GM23338 (cell line): ENCODE measurements around the gene NFYA. TPM values are rescaled to one million over a fixed set of nuclear protein-coding genes. Genes with fewer than 3 reads are reported as not detected.

Source experiments
- ATAC-seq: fragments of 200-7000 bp; cut with Tn5 transposase; 3 replicates; pipeline ENCODE4 v1.9.1; 2020
- DNase-seq: peaks from one replicate; pipeline ENCODE4 v3.0.0-alpha.2; 2015; ENCODE audit warnings: low spot score
- H2AFZ ChIP-seq: fragments of 200-600 bp; sonication (generic); 2 replicates; pipeline ENCODE4 v1.8.0; 2016; ENCODE audit warnings: antibody characterized with exemption, mild to moderate bottlenecking, moderate library complexity
- H3F3A ChIP-seq: fragments of 200-600 bp; sonication (generic); replicated peaks from 2 replicates; pipeline ENCODE4 v1.8.0; 2017; ENCODE audit warnings: antibody characterized with exemption, mixed run types, low read depth
- H3K27ac ChIP-seq: fragments of 200-600 bp; sonication (generic); 2 replicates; pipeline ENCODE4 v1.6.1; 2016; ENCODE audit warnings: low read depth
- H3K27me3 ChIP-seq: fragments of 200-600 bp; sonication (generic); 2 replicates; pipeline ENCODE4 v1.8.0; 2016; ENCODE audit warnings: mild to moderate bottlenecking, mixed run types, moderate library complexity; ENCODE audit not compliant: insufficient read depth
- H3K36me3 ChIP-seq: fragments of 200-600 bp; sonication (generic); 2 replicates; pipeline ENCODE4 v1.8.0; 2016; ENCODE audit warnings: mild to moderate bottlenecking; ENCODE audit not compliant: insufficient read depth
- H3K4me1 ChIP-seq: fragments of 200-600 bp; sonication (generic); 2 replicates; pipeline ENCODE4 v1.8.0; 2016; ENCODE audit warnings: mild to moderate bottlenecking, moderate library complexity; ENCODE audit not compliant: insufficient read depth
- H3K4me2 ChIP-seq: fragments of 200-600 bp; sonication (generic); 2 replicates; pipeline ENCODE4 v1.7.1; 2017; ENCODE audit warnings: mixed run types
- H3K4me3 ChIP-seq: fragments of 200-600 bp; sonication (generic); 2 replicates; pipeline ENCODE4 v1.6.1; 2016; ENCODE audit warnings: mixed run types
- H3K79me2 ChIP-seq: fragments of 200-600 bp; sonication (generic); replicated peaks from 2 replicates; pipeline ENCODE4 v1.8.0; 2017; ENCODE audit warnings: mild to moderate bottlenecking; ENCODE audit not compliant: insufficient read depth
- H3K9me2 ChIP-seq: fragments of 200-600 bp; sonication (generic); 2 replicates; pipeline ENCODE4 v1.8.0; 2017; ENCODE audit not compliant: insufficient read depth
- H4K20me1 ChIP-seq: fragments of 200-600 bp; sonication (generic); replicated peaks from 2 replicates; pipeline ENCODE4 v1.8.0; 2017; ENCODE audit warnings: mild to moderate bottlenecking; ENCODE audit not compliant: insufficient read depth
- H3K27ac Mint-ChIP-seq: 2 replicates; pipeline ENCODE4 v1.8.0; 2020; ENCODE audit warnings: inconsistent platforms, mild to moderate bottlenecking, moderate library complexity, mixed read lengths
- H3K27me3 Mint-ChIP-seq: 3 replicates; pipeline ENCODE4 v1.8.0; 2022; ENCODE audit warnings: low read depth, mild to moderate bottlenecking, moderate library complexity, mixed read lengths, inconsistent platforms; ENCODE audit not compliant: insufficient read depth, poor library complexity
- H3K36me3 Mint-ChIP-seq: 3 replicates; pipeline ENCODE4 v1.8.0; 2021; ENCODE audit warnings: low read depth, mild to moderate bottlenecking, inconsistent platforms, moderate library complexity, mixed read lengths
- H3K4me1 Mint-ChIP-seq: 3 replicates; pipeline ENCODE4 v1.8.0; 2020; ENCODE audit warnings: mild to moderate bottlenecking, inconsistent platforms, mixed read lengths
- H3K4me3 Mint-ChIP-seq: 3 replicates; pipeline ENCODE4 v1.8.0; 2021; ENCODE audit warnings: moderate library complexity, mild to moderate bottlenecking, inconsistent platforms, mixed read lengths
- H3K9me3 Mint-ChIP-seq: 3 replicates; pipeline ENCODE4 v1.8.0; 2020; ENCODE audit warnings: moderate library complexity, mild to moderate bottlenecking, inconsistent platforms, mixed read lengths
- EZH2 ChIP-seq: fragments of 200-600 bp; sonication (generic); IDR thresholded peaks from one replicate; pipeline ENCODE4 v1.8.0; 2017; ENCODE audit warnings: antibody characterized with exemption, mild to moderate bottlenecking, low read depth; ENCODE audit not compliant: unreplicated experiment
- EZH2phosphoT487 ChIP-seq: fragments of 200-600 bp; sonication (generic); IDR thresholded peaks from one replicate; pipeline ENCODE4 v1.8.1; 2018; ENCODE audit warnings: antibody characterized with exemption; ENCODE audit not compliant: unreplicated experiment
- JUNB ChIP-seq: IDR thresholded peaks from one replicate; pipeline ENCODE4 v1.6.1; 2016; ENCODE audit warnings: antibody characterized with exemption; ENCODE audit not compliant: unreplicated experiment
- NANOG ChIP-seq: IDR thresholded peaks from 2 replicates; pipeline ENCODE4 v1.6.1; 2016; ENCODE audit warnings: antibody characterized with exemption, borderline replicate concordance
- POLR2AphosphoS5 ChIP-seq: IDR thresholded peaks from 2 replicates; pipeline ENCODE4 v1.6.1; 2016; ENCODE audit warnings: antibody characterized with exemption, low read depth
- STAT1 ChIP-seq: IDR thresholded peaks from one replicate; pipeline ENCODE4 v1.6.1; 2016; ENCODE audit warnings: antibody characterized with exemption; ENCODE audit not compliant: unreplicated experiment
- polyA plus RNA-seq: library from polyadenylated mRNA; unstranded; fragments of >200 nt; fragmentation: Nextera tagmentation; extraction: Ambion mirVana; gene quantifications from 2 replicates; pipeline ENCODE4 v1.2.1, GENCODE V29; 2016
- total RNA-seq: library from RNA; depleted of rRNA; stranded (reverse); fragments of >200 nt; shearing (Covaris generic); gene quantifications from 2 replicates; pipeline ENCODE4 v1.2.3, GENCODE V29; 2014
- TF ChIP-seq, protein P1 (sequence below), 2 experiments: fragments of 200-600 bp in 1 of 2; sonication (generic) in 1 of 2; conservative IDR thresholded peaks; 2 replicates each; pipeline versions ENCODE4 v1.5.1 to v1.6.1; 2016 to 2017; ENCODE audit warnings: antibody characterized with exemption in 2 of 2, low read depth in 2 of 2, mild to moderate bottlenecking in 2 of 2, moderate library complexity in 1 of 2
- TF ChIP-seq, protein P2 (sequence below): IDR thresholded peaks from 2 replicates; pipeline ENCODE4 v1.6.1; 2016; ENCODE audit warnings: antibody characterized with exemption
- TF ChIP-seq, protein P3 (sequence below): IDR thresholded peaks from one replicate; pipeline ENCODE4 v1.6.1; 2018; ENCODE audit warnings: antibody characterized with exemption; ENCODE audit not compliant: unreplicated experiment
- TF ChIP-seq, protein P4 (sequence below): fragments of 250-450 bp; sonication (Bioruptor Pico); IDR thresholded peaks from 2 replicates; pipeline ENCODE4 v1.5.0; 2020; ENCODE audit warnings: mild to moderate bottlenecking, moderate library complexity

Gene NFYA
- total and polyA plus RNA-seq, 2 experiments from 2014 or later: 10.8 to 39.1 TPM

DNA sequence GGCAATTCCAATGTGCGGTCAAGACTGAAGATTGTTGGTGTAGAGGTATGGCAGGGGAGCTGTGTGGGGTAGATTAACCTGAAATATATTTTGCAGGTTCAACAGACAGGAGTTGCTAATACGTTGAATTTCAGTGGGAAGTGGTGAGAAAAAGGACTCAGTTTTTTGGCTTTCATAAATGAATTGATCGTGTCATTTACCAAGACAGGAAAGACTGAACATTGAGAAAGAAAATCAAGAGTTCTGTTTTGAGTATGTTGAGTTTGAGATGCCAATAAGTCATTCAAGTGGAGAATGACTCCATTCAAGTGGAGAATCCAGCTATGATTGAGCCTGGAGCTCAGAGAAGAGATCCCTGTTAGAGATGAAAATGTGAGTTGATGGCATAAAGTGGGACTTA is 31.1 kb downstream of the NFYA start (continued):
- TF ChIP-seq, protein P1, sequence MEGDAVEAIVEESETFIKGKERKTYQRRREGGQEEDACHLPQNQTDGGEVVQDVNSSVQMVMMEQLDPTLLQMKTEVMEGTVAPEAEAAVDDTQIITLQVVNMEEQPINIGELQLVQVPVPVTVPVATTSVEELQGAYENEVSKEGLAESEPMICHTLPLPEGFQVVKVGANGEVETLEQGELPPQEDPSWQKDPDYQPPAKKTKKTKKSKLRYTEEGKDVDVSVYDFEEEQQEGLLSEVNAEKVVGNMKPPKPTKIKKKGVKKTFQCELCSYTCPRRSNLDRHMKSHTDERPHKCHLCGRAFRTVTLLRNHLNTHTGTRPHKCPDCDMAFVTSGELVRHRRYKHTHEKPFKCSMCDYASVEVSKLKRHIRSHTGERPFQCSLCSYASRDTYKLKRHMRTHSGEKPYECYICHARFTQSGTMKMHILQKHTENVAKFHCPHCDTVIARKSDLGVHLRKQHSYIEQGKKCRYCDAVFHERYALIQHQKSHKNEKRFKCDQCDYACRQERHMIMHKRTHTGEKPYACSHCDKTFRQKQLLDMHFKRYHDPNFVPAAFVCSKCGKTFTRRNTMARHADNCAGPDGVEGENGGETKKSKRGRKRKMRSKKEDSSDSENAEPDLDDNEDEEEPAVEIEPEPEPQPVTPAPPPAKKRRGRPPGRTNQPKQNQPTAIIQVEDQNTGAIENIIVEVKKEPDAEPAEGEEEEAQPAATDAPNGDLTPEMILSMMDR (conservative IDR thresholded peaks at IDR 0.05; ENCODE audit: low read depth in 2 of 2): no peak

DNA sequence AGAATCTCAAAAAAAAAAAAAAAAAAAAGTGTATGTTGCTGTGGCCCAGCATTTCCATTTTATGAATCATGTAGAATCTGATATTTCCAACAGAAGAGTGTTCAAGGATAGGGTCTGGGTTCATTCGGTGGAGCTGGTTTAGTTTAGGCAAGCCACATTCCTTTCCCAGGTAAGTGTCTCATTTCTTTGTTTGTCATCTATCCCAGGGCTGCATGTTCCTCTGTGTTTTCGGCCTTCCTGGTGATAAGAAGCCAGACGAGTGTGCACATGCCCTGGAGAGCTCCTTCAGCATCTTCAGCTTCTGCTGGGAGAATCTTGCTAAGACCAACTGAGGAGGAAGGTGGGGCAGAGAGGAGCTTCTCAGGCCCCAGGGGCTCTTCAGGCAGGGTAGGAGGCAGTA is 38.2 kb downstream of the NFYA start:
- Mint-ChIP-seq H3K4me3 (no peak overlapping the region), H3K9me3 (no peaks in the 10 kb centered on the region), H3K27ac (no peak overlapping the region), H3K27me3 (peaks cover 3% of the 10 kb centered on the region), H3K36me3 (no peaks in the 10 kb centered on the region), H3K4me1 (peaks cover 4% of the 10 kb centered on the region; the same call in 1 of the 3 replicates)
- Histone ChIP-seq H3K9me2 (no peaks in the 10 kb centered on the region; the same call in 1 of the 2 replicates), H3K27me3 (no peaks in the 10 kb centered on the region), H3K36me3 (no peaks in the 10 kb centered on the region), H3K4me2 (no peak overlapping the region), H3K27ac (no peak overlapping the region), H4K20me1 (no peaks in the 10 kb centered on the region), H3F3A (no peaks in the 10 kb centered on the region), H3K4me1 (no peaks in the 10 kb centered on the region), H3K79me2 (no peaks in the 10 kb centered on the region), H2AFZ (no peak overlapping the region), H3K4me3 (no peak overlapping the region)
- DNase-seq: no peak
- no peak for ATAC-seq
- TF ChIP-seq EZH2phosphoT487 (no peak), STAT1 (no peak), NANOG (no peak), POLR2AphosphoS5 (no peak), JUNB (no peak), EZH2 (no peak)
- TF ChIP-seq, protein P2, sequence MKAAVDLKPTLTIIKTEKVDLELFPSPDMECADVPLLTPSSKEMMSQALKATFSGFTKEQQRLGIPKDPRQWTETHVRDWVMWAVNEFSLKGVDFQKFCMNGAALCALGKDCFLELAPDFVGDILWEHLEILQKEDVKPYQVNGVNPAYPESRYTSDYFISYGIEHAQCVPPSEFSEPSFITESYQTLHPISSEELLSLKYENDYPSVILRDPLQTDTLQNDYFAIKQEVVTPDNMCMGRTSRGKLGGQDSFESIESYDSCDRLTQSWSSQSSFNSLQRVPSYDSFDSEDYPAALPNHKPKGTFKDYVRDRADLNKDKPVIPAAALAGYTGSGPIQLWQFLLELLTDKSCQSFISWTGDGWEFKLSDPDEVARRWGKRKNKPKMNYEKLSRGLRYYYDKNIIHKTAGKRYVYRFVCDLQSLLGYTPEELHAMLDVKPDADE: no peak
- TF ChIP-seq, protein P3, sequence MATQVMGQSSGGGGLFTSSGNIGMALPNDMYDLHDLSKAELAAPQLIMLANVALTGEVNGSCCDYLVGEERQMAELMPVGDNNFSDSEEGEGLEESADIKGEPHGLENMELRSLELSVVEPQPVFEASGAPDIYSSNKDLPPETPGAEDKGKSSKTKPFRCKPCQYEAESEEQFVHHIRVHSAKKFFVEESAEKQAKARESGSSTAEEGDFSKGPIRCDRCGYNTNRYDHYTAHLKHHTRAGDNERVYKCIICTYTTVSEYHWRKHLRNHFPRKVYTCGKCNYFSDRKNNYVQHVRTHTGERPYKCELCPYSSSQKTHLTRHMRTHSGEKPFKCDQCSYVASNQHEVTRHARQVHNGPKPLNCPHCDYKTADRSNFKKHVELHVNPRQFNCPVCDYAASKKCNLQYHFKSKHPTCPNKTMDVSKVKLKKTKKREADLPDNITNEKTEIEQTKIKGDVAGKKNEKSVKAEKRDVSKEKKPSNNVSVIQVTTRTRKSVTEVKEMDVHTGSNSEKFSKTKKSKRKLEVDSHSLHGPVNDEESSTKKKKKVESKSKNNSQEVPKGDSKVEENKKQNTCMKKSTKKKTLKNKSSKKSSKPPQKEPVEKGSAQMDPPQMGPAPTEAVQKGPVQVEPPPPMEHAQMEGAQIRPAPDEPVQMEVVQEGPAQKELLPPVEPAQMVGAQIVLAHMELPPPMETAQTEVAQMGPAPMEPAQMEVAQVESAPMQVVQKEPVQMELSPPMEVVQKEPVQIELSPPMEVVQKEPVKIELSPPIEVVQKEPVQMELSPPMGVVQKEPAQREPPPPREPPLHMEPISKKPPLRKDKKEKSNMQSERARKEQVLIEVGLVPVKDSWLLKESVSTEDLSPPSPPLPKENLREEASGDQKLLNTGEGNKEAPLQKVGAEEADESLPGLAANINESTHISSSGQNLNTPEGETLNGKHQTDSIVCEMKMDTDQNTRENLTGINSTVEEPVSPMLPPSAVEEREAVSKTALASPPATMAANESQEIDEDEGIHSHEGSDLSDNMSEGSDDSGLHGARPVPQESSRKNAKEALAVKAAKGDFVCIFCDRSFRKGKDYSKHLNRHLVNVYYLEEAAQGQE: no peak
- TF ChIP-seq, protein P4, sequence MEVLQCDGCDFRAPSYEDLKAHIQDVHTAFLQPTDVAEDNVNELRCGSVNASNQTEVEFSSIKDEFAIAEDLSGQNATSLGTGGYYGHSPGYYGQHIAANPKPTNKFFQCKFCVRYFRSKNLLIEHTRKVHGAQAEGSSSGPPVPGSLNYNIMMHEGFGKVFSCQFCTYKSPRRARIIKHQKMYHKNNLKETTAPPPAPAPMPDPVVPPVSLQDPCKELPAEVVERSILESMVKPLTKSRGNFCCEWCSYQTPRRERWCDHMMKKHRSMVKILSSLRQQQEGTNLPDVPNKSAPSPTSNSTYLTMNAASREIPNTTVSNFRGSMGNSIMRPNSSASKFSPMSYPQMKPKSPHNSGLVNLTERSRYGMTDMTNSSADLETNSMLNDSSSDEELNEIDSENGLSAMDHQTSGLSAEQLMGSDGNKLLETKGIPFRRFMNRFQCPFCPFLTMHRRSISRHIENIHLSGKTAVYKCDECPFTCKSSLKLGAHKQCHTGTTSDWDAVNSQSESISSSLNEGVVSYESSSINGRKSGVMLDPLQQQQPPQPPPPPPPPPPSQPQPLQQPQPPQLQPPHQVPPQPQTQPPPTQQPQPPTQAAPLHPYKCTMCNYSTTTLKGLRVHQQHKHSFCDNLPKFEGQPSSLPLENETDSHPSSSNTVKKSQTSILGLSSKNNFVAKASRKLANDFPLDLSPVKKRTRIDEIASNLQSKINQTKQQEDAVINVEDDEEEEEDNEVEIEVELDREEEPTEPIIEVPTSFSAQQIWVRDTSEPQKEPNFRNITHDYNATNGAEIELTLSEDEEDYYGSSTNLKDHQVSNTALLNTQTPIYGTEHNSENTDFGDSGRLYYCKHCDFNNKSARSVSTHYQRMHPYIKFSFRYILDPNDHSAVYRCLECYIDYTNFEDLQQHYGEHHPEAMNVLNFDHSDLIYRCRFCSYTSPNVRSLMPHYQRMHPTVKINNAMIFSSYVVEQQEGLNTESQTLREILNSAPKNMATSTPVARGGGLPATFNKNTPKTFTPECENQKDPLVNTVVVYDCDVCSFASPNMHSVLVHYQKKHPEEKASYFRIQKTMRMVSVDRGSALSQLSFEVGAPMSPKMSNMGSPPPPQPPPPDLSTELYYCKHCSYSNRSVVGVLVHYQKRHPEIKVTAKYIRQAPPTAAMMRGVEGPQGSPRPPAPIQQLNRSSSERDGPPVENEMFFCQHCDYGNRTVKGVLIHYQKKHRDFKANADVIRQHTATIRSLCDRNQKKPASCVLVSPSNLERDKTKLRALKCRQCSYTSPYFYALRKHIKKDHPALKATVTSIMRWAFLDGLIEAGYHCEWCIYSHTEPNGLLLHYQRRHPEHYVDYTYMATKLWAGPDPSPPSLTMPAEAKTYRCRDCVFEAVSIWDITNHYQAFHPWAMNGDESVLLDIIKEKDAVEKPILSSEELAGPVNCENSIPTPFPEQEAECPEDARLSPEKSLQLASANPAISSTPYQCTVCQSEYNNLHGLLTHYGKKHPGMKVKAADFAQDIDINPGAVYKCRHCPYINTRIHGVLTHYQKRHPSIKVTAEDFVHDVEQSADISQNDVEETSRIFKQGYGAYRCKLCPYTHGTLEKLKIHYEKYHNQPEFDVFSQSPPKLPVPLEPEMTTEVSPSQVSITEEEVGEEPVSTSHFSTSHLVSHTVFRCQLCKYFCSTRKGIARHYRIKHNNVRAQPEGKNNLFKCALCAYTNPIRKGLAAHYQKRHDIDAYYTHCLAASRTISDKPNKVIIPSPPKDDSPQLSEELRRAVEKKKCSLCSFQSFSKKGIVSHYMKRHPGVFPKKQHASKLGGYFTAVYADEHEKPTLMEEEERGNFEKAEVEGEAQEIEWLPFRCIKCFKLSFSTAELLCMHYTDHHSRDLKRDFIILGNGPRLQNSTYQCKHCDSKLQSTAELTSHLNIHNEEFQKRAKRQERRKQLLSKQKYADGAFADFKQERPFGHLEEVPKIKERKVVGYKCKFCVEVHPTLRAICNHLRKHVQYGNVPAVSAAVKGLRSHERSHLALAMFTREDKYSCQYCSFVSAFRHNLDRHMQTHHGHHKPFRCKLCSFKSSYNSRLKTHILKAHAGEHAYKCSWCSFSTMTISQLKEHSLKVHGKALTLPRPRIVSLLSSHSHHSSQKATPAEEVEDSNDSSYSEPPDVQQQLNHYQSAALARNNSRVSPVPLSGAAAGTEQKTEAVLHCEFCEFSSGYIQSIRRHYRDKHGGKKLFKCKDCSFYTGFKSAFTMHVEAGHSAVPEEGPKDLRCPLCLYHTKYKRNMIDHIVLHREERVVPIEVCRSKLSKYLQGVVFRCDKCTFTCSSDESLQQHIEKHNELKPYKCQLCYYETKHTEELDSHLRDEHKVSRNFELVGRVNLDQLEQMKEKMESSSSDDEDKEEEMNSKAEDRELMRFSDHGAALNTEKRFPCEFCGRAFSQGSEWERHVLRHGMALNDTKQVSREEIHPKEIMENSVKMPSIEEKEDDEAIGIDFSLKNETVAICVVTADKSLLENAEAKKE (CRISPR knock-in tag): no peak
- TF ChIP-seq, protein P1 (conservative IDR thresholded peaks at IDR 0.05; ENCODE audit: low read depth in 2 of 2): no peak
